CMK (cell line): ENCODE data around the gene GORASP1.

Source experiments
- DNase-seq: peaks from one replicate; pipeline ENCODE4 v3.0.0-alpha.2; 2010; ENCODE audit warnings: low read depth

The GORASP1 gene

DNA sequence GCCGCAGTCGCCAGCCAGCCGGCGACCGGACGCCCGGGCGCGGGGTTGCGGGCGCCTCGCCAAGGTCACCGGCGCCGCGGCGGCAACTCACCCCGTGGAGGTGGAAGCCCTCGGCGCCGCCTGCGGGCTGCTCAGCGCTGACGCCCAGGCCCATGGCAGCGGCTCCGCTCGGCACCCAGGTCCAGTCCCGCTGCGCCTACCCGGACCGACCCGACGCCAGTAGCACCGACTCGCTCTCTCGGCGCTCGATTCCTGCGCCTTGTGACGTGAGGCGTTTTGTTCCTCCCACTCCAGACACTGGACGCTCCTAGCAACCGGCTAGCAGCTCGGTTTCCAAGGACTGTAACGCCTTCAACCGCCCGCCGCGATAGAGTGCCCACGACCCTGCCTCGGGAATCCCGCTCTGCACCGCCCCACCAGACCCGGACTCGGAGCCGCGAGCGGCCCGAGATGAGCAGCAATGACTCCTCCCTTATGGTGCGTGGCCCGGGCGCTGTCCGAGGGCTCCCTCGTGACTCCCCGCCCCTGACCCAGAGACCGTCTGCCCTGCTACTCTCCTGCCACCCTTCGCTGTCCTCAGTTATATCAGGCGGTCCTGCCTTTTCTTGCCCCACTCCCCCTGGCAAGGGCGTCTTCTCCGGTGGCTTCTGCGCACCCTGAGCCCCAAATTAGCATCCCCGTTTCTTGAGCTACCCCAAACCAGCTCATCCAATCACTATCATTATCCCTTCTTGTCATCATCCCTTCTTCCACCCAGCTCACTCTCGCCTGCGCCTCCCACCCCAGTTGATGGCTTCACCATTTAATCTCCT lies at the start of gene GORASP1, which contains the start of gene TTC21A:
TSS of gene GORASP1 (minus strand) at position 240 of the 812 bp plus-strand sequence. CDS start at position 154, 86 bp downstream.
TSS of gene TTC21A (plus strand) at position 293 of the 812 bp plus-strand sequence. CDS start at position 451, 158 bp downstream.
- peak; percentile 58 for DNase-seq

DNA sequence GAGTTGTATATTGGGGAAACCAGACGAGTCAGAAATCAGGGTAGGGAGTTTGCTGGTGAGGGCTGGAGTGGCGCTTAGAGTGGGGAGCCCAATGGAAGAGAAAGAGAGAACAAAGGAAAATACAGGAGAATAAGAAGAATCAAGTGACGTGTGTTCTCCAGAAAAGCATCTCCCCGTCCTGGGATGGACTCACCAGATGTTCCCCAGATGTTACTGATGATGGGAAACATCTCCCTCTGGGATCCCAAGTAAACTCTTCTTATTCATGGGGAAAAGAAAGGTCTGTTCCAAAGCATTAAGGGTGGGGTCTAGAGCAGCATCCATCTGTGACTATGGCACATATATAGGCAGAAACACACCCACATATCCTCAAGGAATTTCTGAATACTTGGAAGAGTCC lies 49.0 kb upstream of the GORASP1 start:
- DNase-seq: no peak

DNA sequence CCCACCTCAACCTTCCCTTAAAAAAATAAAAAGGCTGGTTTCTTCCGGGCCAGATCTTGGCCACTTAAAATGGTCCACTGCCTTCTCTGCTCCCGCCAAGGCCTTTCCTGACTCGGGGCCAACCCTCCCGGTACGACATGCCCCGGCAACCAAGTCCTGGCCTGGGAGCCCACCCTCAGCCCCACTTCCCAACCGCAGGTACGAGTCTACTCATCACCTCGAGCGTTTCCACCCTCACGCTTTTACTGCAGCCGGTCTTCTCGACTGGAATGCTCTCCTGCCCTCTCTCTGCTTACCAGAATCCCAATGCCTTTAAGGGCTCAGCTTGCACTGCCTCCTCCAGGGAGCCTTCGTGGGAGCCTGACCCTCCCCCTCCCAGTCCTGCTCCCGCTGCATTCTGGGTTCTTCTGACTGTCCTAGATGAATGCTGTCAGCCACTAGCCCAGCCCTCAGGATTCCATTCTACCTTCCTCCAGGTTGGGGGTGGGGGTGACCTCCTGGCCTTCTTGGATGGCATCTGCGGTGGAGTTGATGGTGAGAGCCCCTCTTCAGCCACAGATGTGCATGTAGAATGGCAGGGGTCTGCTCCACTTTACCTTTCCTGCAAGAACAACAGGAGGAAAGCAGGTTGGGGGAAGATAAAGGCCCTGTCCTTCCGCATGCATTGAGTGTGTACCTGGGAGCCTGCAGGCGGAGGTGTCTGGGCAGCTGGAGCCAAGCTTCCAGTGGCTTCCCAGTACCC lies 47.0 kb upstream of the GORASP1 start:
- no peak for DNase-seq

DNA sequence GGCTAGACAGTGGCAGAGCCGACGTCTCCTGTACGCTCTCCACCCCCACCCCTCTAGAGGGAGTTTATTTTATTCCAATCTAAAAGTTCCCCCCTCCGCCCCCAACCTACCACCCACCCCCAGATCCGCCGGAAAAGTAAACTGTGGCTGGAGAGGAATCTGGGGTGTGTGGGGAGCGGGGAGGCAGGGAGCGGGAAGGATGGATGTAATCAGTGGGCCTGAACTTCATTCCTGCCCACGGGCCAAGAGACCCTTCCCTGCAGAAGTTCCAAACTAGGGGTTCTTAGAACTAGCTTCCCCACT lies 46.5 kb upstream of the GORASP1 start:
- no peak for DNase-seq

DNA sequence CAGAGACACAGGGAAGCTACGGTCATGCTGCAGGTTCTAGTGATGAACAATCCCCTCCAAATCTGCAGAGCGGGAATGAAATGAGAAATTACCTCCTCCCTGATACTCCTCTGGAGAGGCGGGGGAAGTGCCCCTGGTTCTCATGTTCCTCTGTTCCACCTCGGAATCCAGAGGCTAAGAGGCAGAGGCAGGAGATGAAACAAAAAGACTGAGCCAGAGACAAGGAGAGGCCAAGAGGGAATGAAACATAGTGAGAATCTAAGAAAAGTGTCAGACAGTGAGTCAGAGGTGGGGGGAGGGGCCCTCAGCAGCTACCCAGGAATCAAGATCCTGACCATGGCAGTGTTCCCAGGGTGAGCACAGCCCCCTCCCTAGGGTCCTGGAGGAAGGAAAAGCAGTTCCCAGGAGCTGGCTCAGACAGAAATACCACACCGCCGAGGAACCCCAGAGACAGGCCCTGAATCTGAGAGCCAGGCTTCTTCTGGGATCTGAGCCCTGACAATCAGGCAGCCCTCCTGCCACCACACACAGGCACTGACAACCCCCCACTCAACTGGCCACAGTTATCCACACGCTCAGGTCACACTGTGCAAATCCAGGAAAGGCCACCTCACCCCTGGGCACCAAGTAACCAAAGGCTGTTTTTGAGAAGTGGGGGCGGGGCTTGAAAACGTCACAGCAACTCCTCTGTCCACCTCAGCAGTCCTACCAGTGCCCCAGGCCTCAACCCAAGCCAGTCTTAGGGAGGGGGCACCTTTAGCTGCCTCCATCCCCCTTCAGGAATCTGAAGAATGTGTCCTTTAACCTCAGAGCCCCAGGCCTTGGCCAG lies 43.6 kb upstream of the GORASP1 start:
- no peak for DNase-seq

DNA sequence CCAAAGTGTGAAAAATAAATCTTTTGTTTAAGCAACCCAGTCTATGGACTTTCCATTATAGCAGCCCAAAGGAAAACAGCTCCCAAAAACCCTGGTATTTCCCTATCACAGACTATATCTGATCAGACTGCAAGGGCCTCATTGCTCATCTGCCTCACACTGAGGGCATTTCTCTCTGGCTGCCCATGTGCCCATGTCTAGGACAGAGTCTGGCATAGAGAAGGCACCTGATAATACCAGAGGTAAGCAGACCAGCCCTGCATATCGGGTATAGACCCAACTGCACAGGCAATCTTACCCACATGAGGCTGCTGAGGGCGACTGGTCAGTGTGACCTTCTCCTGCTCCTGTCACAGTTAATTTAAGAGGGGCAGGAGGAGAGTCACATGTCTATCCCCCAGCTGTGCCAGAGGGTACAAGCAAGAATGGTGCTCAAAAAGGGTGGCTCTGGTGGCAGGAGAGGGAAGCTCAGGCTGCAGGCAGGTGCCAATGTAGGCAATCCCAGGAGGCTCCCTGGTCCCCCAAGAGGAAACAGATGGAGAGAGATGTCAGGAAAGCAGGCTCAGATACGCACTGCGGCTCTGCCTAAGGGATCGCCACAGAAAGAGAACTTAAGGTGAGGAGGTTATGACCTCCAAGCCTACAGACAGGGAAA lies 42.8 kb upstream of the GORASP1 start:
- peak; percentile 34 for DNase-seq

DNA sequence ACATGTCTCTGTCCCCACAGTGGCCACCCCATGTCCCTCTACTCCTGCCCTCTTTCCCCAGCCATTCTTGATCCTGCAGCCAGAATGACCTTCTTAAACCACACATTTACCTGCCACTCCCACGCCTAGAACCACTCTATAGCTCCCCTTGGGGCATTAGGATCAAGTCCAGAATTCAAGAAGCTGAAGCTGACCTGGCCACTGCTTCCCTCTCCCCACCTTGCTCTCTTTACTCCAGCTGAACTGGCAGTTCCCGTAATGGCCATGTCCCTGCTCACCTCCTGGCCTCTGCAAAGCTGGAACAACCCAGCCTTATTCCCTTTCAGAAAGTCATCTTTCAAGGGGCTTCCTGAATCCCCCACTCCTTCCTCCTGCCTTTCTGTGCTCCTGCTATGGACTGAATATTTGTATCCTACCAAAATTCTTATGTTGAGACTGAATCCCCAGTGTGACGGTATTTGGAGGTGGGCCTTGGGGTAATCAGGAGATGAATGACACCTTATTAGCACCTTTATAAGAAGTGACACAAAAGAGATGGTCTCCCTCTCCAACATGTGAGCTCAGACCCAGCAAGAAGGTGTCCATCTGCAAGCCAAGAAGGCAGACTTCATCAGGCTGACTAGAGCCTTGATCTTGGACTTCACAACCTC lies 42.2 kb upstream of the GORASP1 start:
- DNase-seq: no peak

DNA sequence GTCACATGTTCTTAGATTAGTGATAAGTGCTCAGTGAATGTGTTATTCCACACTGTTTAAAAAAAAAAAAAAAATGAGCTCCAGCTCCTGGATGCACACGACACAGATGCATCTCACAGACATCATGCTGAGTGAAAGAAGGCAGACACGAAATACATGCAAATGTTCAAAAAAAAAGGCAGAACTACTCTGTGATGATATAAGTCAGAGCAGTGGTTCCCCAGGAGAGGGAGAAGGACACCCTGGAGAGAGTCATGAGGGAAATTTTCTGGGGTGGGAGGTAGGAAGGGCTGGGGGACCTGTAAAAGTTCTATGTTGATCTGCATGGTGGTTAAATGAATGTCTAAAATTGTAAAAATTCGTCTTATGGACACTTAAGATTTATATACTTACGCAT lies 41.6 kb upstream of the GORASP1 start:
- no peak for DNase-seq

DNA sequence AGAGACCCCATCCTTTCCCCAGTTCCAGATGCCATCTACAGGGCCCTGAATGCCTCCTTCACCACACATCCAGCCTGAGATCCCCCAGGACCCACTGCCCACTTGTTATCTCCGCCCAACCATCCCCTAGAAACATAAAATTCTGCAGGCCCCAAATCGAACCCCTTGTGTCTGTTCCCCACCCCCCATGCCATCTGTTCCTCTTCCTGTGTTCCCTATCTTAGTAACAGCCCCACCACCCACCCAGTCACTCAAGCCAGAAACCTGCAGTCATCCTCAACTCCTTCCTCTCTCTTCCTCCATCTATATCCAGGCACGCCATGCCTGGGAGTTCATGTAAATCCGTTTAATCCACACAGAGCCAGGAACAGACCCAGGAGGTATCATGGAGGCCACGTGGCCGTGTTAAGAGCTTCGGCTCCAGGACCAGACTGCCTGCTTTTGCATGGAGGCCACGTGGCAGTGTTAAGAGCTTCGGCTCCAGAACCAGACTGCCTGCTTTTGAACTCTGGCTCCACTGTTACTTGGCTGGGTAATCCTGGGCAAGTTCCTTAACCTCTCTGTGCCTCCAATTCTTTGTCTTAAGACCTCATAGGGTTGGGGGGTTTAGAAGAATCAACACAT lies 41.1 kb upstream of the GORASP1 start:
- DNase-seq: peak; percentile 98

DNA sequence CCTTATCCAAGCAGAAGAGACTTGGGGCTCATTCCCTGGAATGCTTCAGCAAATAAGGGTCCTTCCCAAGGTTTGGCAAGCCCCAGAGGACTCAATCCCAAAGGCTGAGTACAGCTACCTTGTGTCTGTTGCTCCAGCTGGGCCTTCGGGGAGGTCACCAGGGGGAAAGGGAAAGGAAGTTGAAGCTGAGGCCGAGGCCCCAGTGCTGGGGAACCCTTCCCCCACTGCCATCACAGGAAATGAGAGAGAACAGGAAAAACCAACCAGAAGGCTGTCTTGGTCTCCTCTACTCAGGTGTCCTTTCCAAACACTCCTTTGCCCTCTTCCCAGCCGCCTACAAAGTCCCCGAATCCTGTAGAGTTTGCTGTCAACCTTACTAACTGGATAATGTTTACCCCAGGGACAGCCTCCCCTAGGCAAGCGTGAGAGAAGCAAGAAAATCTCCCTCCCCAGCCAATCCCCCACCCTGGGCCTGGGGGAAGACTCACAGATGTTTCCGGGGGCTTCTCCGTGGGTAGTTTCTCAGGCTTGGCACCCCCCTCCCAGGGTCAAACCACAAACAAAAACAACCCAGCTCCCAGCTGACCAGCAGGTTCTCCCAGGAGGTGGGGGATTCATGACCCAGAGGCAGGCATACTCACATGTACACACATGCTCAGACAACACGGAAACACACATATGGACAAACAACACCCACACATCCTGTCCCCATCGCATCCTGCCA lies 40.4 kb upstream of the GORASP1 start:
- no peak for DNase-seq

DNA sequence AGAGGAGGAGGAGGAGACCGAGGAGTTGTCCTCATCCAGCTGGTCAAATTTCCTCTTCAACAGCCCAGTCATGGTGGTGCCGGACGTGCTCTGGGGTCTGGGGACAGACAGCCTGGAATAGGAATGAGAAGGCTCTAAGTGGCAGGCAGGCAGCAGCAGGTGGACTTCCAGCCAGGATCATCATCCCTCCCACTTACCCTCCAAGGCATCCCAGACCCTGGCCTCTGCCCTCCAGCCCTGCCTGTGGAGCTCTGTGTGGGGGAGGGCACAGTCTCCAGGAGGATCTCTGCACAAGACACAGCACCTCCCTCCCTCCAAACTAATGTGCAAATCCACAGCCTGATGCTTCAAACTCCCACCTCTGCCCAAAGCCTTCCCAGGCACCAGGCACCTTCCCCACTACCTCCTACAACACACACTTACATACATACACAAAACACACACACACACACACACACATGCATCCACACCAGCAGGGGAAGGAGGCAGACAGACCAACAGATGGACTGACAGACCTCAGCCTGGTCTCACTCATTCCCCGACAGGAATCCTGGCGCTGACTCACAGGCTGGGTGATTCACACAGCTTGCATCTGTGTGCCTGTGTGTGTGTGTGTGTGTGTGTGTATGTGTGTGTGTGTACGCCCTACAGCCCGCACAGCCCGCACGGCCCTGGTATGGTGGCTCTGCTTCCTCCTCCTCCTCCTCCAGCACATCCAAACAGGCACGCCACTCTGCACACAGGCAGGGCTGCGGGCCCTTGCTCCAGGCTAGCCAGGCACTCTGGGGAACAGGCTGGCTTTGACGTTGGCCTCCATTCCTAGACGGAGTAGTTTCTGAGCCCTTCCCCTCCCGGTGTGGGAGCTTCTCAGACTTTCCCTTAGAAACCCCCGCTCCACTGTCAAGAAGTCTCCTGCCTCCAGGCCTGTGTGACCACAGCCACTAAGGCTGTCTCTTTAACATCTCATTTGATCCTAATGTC lies 39.5 kb upstream of the GORASP1 start:
- DNase-seq: peak; percentile 55

DNA sequence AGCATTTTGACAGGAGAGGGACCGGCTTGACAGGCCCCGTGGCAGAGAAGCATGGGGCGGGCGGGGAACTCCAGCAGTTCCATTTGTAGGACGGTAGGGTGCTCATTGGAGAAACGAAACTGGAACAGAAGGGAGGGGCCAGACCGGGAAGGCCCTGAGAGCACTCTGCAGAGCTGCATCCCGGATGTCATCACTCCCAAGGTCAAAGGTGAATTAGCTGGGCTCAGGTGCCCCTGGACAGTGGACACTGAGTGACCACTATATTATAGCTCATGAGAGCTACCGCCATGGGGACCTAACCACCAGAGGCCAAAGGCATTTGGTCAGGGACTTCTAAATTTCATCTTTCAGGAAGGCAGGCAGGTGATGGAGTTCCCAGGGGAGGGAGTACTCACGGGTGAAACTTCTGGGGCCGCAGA lies 38.7 kb upstream of the GORASP1 start:
- DNase-seq: no peak

DNA sequence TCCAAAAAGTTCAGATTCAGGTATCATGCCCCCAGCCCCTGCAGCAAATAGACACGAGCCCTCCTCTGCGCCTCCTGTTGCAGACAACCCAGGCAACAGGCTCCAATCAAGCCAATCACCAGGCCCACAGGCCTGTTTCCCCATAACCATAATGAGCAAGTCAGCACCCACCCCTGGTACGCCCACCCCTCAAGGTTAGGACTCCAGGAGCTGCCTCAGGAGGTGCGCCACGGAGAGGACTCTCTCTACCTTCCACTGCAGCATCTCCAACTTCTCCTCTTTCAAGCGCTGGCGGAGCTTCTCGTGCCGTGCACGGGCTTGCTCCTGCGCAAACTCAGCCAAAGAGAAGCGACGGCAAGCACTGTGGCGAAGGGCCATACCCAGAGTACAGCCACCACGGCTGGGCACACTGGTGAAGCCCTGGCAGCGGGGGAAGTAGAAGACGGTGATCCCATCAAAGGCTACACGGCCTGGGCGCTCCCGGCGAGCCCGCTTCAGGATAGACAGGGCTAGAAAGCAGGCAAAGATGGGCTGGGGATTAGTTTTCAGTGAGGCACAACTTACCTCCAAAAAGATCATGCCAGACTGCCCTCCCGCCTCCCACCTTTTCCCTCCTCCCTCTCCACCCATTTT lies 37.4 kb upstream of the GORASP1 start:
- no peak for DNase-seq

DNA sequence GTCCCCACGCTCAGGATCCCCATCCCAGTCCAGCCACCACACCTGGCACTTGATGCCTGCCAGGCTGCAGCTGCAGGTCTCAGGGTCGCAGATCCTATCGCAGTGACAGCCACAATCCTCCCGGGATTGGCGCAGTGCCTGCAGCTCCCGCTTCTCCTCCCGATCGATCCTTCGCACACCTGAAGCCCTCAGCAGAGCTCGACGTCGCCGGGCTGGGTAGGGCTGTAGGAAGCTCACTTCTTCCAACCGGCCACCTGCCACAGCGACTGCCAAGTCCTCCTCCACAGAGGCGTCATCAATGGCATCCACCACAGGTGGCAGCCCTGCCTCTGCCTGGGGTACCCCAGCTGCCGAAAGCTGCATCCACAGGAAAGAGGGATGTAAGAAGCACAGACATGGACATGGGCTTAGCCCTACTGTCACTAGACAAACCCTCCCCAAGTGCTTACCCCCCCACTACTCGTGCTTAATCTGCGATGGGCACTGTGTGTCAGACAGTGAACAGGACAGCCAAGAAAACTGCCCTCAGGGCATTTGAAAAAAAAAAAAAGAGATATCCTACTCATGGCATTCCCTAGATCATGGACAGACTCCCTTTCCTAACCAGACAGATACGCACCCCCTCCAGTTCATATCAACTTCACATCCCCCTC lies 36.8 kb upstream of the GORASP1 start:
- no peak for DNase-seq

DNA sequence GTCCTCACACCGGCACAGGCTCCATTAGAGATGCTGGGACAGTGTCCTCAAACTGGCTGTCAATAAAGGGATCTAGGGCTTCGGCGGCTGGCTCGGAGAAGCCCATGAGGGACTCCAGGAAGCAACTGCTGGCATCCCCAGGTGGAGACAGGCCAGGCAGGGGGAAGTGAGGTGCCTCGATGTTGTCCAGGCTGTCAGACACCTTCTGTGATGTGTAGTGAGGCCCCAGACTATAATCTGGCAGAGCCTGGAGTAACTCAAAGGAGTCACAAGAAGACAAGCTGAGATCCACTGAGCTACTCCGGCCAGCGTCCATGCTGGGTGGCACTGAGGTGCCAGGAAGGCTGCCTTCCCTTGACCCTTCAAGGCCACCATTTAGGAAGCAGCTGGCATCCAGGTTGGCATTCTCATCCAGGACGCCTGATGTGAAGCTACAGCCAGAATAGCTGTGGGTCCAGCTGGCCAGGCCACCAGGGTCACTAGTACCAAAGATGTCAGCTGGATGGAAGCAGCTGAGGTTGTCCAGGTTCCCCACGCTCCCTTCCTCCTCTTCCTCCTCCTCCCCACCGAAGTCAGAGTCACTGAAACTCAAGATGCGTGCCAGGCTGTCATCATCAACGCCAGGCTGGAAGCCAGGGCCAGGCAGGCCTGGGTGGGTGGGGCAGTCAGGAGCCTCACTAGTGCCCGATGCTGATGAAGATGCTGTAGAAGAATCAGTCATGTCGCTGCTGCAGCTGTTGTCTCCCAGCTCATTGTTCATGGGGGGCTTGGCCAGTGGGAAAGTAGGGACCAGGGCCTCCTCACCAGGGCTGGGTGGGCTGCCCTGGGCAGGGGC lies 35.8 kb upstream of the GORASP1 start:
- DNase-seq: no peak

DNA sequence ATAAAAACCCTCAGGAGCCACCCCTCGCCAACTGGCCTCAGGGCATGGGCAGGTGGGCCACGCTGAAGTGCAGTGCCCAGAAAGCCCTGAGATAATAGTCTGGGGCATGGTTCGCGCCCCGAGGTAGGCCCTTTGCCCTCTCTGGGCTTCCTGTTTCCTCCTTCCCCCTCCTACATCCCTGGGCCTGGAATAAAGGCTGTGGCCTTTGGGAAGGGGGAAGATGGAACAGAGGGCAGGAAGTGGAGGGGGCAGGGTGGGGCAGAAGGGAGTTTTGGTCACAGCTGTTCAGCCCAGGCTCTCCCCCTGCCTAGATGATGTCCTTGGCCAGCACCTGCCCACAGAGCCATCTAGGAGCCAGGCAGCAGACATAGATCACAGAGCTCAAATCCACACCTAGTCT lies 34.6 kb upstream of the GORASP1 start:
- DNase-seq: no peak
